HUES64 (cell line): ENCODE results near the gene STAB2.

Experiments
- H3K27ac ChIP-seq: 2 replicates; pipeline ENCODE4 v1.7.0; 2013; ENCODE audit warnings: low read depth, low read length, inconsistent platforms
- H3K27me3 ChIP-seq: 2 replicates; pipeline ENCODE4 v1.6.1; 2013; ENCODE audit warnings: mild to moderate bottlenecking, low read length; ENCODE audit not compliant: insufficient read depth
- H3K36me3 ChIP-seq: 2 replicates; pipeline ENCODE4 v1.6.1; 2013; ENCODE audit warnings: mild to moderate bottlenecking, low read length; ENCODE audit not compliant: insufficient read depth
- H3K4me1 ChIP-seq: 2 replicates; pipeline ENCODE4 v1.6.1; 2013; ENCODE audit warnings: mild to moderate bottlenecking, low read length, moderate library complexity; ENCODE audit not compliant: insufficient read depth
- H3K4me3 ChIP-seq: 2 replicates; pipeline ENCODE4 v1.5.1; 2013; ENCODE audit warnings: mild to moderate bottlenecking, low read length, moderate library complexity
- H3K9ac ChIP-seq: 2 replicates; pipeline ENCODE4 v1.6.1; 2013; ENCODE audit warnings: mild to moderate bottlenecking, low read depth, low read length
- H3K9me3 ChIP-seq: 2 replicates; pipeline ENCODE4 v1.6.1; 2013; ENCODE audit warnings: low read depth, low read length; ENCODE audit not compliant: insufficient read depth
- WGBS: fragments of 150-250, 120-280 bp; methylation state at CpG from one replicate; pipeline ENCODE4 v1.1.7; 2013; ENCODE audit warnings: missing lambda C conversion rate; 5-methylcytosine and 5-hydroxymethylcytosine counted together

STAB2 gene

DNA sequence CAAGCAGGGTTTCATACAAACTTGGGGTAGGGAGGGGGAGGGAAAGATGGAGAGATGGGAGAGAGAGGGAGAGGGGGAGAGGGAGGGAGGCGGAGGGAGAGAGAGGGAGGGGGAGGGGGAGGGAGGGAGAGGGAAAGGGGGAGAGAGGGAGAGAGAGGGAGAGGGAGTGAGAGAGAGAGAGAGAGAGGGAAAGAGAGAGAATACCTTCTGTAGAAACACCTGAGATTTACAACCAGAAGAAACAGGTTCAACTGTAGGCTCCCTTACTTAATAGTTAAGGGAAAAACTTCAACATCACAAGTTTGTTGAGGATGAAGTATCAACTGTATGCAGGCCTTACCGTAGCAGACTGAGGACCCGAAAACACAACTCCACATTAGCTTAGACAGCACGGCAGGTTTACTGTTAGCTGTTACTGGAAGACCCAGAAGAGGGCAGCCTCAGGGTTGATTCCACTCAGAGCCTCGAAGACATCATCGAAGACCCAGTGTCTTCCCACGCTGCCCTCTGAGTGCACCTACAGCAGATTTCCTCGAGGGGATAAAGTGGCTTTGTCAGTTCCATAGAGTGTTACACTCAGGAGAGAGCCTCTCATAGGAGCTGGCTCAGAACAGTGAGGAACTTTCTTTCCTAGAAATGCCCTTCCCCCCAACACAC is 181.5 kb downstream of the STAB2 start:
- H3K4me1 ChIP-seq = peaks cover 16% of the 10 kb centered on the region
- no peak overlapping the region for H3K9ac ChIP-seq
- H3K4me3 ChIP-seq = no peak overlapping the region
- H3K27ac ChIP-seq = no peak overlapping the region
- H3K27me3 ChIP-seq = no peaks in the 10 kb centered on the region
- peaks cover 19% of the 10 kb centered on the region for H3K36me3 ChIP-seq
- 83% methylated on average over 7 of the region's 8 CpGs for WGBS
- H3K9me3 ChIP-seq = no peaks in the 10 kb centered on the region

DNA sequence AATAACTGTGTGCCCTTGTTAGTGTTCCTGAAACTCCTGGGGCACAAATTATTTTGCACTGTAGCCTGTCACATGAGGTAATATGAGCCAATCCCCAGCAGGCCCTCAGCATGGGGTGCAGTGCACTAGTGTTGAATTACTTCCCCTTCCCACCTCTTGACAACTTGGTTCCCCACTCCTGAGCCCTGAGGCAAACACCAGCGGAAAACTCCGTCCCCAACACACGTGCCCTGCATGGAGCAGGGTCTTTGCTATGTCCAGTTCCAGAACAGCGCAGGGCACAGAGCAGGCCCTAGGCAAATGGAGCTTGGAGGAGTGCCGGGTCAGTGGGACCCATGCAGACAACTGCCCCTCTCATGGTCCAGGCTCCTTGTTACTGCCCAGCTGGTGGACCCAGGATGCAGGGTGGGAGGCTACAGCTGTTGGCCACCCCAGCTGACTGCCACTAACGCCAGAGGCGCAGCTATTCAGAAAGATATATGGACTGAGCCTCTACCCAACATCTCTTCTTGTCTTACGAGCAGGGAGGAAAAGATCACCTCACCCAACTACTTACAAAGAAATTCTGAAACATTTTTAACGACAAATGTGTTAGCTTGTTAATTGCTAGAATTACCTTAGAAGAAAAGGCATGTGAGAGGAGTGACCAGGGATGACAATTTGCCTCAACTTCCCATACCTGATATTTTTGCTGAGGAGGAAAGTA is 182.3 kb downstream of the STAB2 start:
- Histone ChIP-seq H3K36me3 (peaks cover 16% of the 10 kb centered on the region; the same call in 1 of the 2 replicates), H3K27ac (no peak overlapping the region), H3K9me3 (no peaks in the 10 kb centered on the region), H3K4me1 (peaks cover 16% of the 10 kb centered on the region), H3K9ac (no peak overlapping the region), H3K4me3 (no peak overlapping the region), H3K27me3 (no peaks in the 10 kb centered on the region)
- WGBS = 87% methylated on average over 9 of the region's 9 CpGs

DNA sequence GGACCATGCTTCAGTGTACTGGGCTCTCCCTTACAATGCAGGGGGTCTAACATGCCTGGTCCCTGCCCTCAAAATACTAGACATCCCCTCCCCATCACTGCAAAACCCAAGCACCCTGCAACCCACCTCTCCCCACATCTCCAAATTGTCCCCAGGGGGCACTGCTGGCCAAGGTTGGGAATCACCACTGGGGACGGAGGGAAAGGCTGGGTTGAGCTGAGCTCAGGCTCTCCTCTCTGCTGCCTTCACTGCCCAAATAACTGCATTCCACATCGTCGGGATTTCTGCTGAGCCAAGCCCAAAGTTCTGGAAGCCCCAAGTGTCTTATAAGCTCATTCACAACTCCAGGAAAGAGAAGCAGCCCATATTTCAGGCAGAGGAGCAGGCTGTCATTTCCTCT is 184.4 kb downstream of the STAB2 start:
- peaks cover 16% of the 10 kb centered on the region for H3K4me1 ChIP-seq
- no peak overlapping the region for H3K9ac ChIP-seq
- H3K9me3 ChIP-seq = no peaks in the 10 kb centered on the region
- H3K27me3 ChIP-seq = no peaks in the 10 kb centered on the region
- 52% methylated on average over 3 of the region's 3 CpGs for WGBS
- no peak overlapping the region for H3K27ac ChIP-seq
- H3K4me3 ChIP-seq = no peak overlapping the region
- peaks cover 22% of the 10 kb centered on the region for H3K36me3 ChIP-seq

DNA sequence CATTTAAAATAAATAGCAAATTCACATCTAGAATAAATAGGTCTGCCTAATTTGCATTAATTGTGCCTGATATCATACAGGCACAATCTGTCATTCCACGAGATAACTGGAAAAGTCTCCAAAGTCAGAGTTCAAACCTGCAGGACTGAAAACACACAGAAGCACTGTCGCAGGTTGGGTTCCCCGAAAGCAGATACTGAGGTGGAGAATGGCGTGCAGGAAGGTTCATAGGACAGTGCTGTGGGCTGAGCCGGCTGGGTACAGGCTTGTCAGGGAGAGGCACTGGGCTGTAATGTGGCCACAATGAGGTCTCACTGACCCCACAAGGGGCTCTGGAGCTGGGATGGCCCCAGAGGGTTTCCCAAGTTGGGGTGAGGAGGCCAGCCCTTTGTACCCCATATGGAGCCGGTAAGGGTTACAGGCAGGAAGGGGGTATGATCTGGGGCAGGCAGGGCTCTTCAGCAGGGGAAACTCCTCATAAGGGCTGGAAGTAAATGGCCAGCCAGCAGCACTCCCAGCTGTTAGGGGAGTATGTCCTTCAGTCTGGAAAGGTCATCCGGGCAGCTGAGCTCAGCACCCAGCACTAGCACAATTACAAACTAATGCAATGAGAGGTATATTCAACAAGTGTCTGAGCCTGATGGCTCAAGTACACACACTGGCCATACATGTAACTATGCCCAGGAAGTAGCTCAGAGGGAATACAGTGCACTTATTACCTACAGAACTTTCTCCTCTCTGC is 185.5 kb downstream of the STAB2 start:
- no peak overlapping the region for H3K9ac ChIP-seq
- WGBS = 92% methylated on average over 7 of the region's 7 CpGs
- H3K4me3 ChIP-seq = no peak overlapping the region
- H3K9me3 ChIP-seq = no peaks in the 10 kb centered on the region
- H3K4me1 ChIP-seq = peaks cover 16% of the 10 kb centered on the region
- H3K27ac ChIP-seq = no peak overlapping the region
- H3K36me3 ChIP-seq = peaks cover 27% of the 10 kb centered on the region
- no peaks in the 10 kb centered on the region for H3K27me3 ChIP-seq

DNA sequence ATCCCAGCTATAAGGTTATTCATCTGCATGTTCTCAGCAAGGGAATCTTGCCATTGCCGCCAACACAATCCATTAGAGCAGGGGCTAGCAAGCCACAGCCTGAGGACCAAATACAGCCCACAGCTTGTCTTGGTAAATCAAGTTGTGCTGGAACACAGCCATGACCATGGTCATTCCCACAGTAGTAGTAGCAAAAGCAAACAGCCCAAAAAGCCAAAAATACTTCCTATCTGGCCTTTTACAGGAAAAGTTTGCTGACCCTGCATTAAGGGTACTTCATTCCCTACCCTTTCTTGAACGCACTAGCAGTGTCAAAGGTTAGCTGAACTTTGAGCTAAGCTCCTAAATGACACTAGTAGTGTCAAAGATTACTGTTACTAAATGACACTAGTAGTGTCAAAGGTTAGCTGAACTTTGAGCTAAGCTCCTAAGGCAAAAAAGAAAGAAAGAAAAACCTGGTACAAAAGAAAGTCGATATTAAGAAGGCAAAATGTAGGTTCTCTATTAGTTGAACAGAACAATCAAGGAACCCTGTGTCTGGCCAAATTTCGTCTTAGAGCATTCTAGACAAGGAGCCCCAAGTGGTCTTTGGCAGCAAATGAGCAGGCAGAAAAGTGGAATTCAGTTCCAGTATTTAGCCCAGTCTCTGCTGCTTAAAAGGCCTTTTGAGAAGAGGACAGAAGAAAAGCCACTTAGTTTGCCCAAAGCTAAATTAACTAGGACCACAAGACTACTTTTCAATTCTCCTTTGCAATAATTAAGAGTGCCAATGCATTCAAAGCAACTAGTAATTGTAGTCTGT is 186.2 kb downstream of the STAB2 start:
- 91% methylated on average over 4 of the region's 4 CpGs for WGBS
- H3K36me3 ChIP-seq = peaks cover 32% of the 10 kb centered on the region

DNA sequence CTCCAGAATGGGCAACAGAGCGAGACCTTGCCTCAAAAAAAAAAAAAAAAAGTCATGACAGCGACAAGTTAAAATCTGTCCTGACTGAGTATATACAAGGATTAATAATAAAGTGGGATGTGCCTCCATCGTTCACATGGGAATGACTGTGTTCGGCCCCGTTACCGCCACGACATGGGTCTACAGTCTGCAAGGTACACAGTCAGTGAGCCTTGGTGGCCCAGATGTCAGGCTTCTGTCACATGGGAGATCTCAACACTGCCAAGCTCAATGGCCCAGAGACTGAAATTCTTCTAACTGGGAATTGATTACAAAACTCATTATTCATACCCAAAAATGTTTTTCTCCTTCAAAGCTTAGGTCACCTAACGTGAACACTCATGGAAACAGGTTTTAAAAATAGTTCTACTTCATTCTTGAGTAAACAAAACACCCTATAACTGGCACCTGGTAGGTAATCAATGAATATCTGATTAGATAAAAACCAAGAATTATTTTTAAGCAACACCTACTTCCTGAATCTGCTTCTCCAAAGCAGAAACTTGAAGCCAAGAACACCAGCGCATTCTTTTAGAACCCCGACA is 188.0 kb downstream of the STAB2 start:
- H3K27me3 ChIP-seq = no peaks in the 10 kb centered on the region
- no peaks in the 10 kb centered on the region for H3K4me1 ChIP-seq
- H3K9me3 ChIP-seq = no peaks in the 10 kb centered on the region
- peaks cover 45% of the 10 kb centered on the region for H3K36me3 ChIP-seq
- H3K4me3 ChIP-seq = no peak overlapping the region
- H3K27ac ChIP-seq = no peak overlapping the region
- H3K9ac ChIP-seq = no peak overlapping the region
- WGBS = 95% methylated on average over 10 of the region's 10 CpGs

More for the DNA sequence above, 186.2 kb downstream of the STAB2 start:
- Histone ChIP-seq H3K4me3 (no peak overlapping the region), H3K27me3 (no peaks in the 10 kb centered on the region), H3K9ac (no peak overlapping the region), H3K9me3 (no peaks in the 10 kb centered on the region), H3K4me1 (peaks cover 16% of the 10 kb centered on the region), H3K27ac (no peak overlapping the region)

DNA sequence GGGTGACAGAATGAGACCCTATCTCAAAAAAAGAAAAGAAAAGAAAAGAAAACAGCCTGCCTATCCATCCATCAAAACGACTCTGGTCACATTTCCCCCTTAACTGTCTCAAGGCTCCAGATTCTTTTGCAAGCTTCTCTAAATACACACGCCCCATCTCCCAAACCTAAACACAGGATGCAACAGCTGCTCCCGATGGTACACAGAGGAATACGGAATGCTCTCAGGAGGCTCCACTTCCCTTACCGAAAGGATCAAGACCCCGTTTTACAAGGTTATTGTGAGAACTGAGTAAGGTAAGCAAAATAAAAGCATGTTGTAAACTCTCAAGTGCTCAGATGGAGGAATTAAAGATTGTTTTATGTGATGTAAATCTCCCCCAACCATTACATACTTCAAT is 191.7 kb downstream of the STAB2 start:
- Histone ChIP-seq H3K4me1 (no peaks in the 10 kb centered on the region), H3K27ac (no peak overlapping the region), H3K4me3 (no peak overlapping the region), H3K36me3 (peaks cover 57% of the 10 kb centered on the region), H3K9ac (no peak overlapping the region), H3K27me3 (no peaks in the 10 kb centered on the region), H3K9me3 (no peaks in the 10 kb centered on the region)
- 91% methylated on average over 6 of the region's 6 CpGs for WGBS

DNA sequence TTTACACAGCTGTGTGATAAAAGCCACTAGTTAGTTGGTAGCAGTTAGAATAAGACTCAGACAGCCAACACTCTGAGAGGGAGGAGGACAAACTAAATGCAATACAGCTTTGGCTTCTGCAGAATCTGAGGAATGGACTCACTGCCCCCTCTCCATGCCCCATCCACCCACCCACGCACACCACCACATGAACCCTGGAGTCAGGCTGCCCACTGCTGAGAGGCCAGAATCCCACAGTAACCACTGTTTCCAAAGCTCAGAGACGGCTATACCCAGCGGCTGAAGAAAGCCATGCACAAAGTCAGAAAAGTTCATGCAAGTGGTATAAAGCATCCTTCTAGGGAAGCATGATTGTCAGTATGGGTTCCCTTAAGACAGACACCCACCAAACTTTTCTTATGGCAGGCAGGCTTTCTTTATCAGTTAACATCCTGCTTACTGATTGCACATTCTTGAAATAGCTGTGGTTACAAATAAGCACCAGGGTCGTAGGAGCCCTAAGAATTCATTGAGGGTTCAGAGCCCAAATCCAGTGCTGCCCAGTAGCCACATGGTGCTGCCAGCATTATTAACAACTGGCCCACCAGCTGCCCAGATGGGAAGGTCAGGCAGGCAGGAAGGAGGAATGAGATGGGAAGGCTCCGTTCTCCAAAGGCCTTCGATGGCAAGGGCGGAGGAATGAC is 192.5 kb downstream of the STAB2 start:
- H3K36me3 ChIP-seq = peaks cover 64% of the 10 kb centered on the region
- peak overlapping the region; percentile 40; the same call in 1 of the 2 replicates for H3K27ac ChIP-seq
- whole genome bisulfite sequencing = 92% methylated on average over 7 of the region's 7 CpGs

DNA sequence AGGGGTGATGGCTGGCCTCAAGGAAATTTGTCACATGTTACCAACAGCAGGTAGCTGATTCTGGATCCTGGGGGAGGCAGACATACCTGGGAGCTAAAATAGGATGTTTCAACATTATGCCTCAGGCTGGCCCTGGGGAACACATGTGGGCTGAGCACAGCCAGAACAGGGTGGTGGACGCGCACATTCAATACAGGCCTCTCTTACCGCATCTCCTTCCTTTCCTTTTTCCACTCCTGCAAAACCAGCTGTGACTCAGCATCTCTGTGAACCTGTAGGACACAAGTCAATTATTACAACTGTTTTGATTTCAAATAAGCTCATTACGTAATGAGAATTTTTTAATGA is 193.0 kb downstream of the STAB2 start:
- WGBS = over 99% methylated on average over 4 of the region's 4 CpGs
- Histone ChIP-seq H3K27ac (peak overlapping the region; percentile 40; the same call in 1 of the 2 replicates), H3K27me3 (no peaks in the 10 kb centered on the region), H3K4me1 (no peaks in the 10 kb centered on the region), H3K9me3 (no peaks in the 10 kb centered on the region), H3K36me3 (peaks cover 70% of the 10 kb centered on the region), H3K9ac (no peak overlapping the region), H3K4me3 (no peak overlapping the region)

More for the DNA sequence above, 192.5 kb downstream of the STAB2 start:
- Histone ChIP-seq H3K27me3 (no peaks in the 10 kb centered on the region), H3K4me3 (no peak overlapping the region), H3K9ac (no peak overlapping the region), H3K9me3 (no peaks in the 10 kb centered on the region), H3K4me1 (no peaks in the 10 kb centered on the region)

DNA sequence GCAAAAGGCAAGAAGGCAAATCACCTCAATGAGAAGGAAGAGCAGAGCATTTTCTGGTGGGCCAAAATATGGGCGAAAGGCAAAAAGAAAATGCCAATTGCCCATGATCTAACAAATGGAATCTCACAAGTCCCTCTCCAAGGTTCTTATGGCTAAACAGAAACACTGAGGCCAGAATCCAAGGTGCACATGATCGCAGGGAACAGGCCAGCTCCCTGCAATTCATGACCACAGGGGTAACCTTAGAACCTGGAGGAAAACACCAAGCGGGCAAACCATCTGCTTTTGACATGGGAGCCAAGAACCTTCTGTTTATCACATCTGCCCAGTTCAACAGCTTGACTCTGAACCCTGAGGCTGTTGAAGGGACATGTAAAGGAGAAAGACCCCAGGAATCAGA is 193.9 kb downstream of the STAB2 start:
- H3K36me3 ChIP-seq = peaks cover 73% of the 10 kb centered on the region
- H3K27me3 ChIP-seq = no peaks in the 10 kb centered on the region
- H3K9me3 ChIP-seq = no peaks in the 10 kb centered on the region
- H3K27ac ChIP-seq = no peak overlapping the region
- no peak overlapping the region for H3K4me3 ChIP-seq
- H3K4me1 ChIP-seq = no peaks in the 10 kb centered on the region
- no peak overlapping the region for H3K9ac ChIP-seq
- WGBS = 94% methylated on average over 3 of the region's 3 CpGs
